NCI-H226 (cell line): ENCODE results near the gene C9orf85.

Experiments
- DNase-seq: peaks from one replicate; pipeline ENCODE4 v3.0.0-alpha.2; 2015

Gene C9orf85

DNA sequence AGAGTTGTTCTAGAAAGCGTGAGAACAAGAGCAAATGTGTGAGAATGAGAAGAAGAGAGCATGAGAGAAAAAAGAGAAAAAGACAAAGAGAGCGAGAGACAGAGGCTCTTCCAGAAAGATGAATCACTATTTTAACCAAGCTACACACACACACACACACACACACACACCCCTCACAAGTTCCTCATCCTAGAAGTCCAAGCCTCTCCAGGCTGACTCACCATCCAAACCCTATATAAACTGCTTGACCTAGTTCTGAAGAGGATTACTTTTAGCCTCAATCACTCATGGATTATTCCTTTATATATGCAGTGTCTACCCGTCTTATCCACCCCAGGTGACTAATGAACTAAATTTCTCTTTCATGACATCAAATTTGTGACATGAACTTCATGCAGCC lies 111.4 kb downstream of the C9orf85 start:
- DNase-seq: peak; percentile 62
